HCT116 (cell line): ENCODE measurements around the gene MCC. TPM values are rescaled to one million over a fixed set of nuclear protein-coding genes. Genes with fewer than 3 reads are reported as not detected.
A peak's percentile ranks its signal among the peaks of the same experiment; 100 is the strongest.

Experiments
- ATAC-seq: fragments of 200-7000 bp; cut with Tn5 transposase; 2 replicates; pipeline ENCODE4 v1.9.1; 2020; ENCODE audit warnings: mild to moderate bottlenecking, moderate library complexity
- BruUV-seq: library from RNA; stranded (reverse); fragments of 400-500 nt; replicated peaks from 2 replicates; lab custom pipeline; 2021; lab: Mats Ljungman, UMichigan
- CTCF ChIA-PET: fragments of 300-600 bp; sonication (Branson Sonifier 250); formaldehyde crosslinking; loops from one replicate; lab custom pipeline; 2021; ENCODE audit warnings: antibody characterized with exemption; lab: Charles Lee
- POLR2A ChIA-PET: fragments of 300-600, 350-600 bp; sonication (Branson Sonifier 250); formaldehyde crosslinking; loops from one replicate; lab custom pipeline; 2021; ENCODE audit warnings: antibody characterized with exemption; lab: Charles Lee
- RAD21 ChIA-PET, 2 experiments: fragments of 300-600 bp; sonication (Branson Sonifier 250); formaldehyde crosslinking; loops; one replicate each; lab custom pipeline; 2023; ENCODE audit warnings: low total read pairs in 2 of 2; ENCODE audit not compliant: uncharacterized antibody in 2 of 2, unreplicated experiment in 2 of 2, low non-redundant PET in 1 of 2; lab: Charles Lee
- DNase-seq: peaks from one replicate; pipeline ENCODE4 v3.0.0-alpha.2; 2010; ENCODE audit warnings: low read depth, low spot score
- H2AFZ ChIP-seq: fragments of 200-600 bp; shearing (Covaris generic), sonication (generic); 2 replicates; pipeline ENCODE4 v1.6.1; 2017; ENCODE audit warnings: low read depth, mixed run types, mixed read lengths, antibody characterized with exemption, low read length; ENCODE audit not compliant: poor library complexity, severe bottlenecking
- H3K27ac ChIP-seq: 2 replicates; pipeline ENCODE4 v1.5.1; 2012; ENCODE audit warnings: low read depth, low read length
- H3K27me3 ChIP-seq: fragments of 200-600 bp; sonication (generic); 2 replicates; pipeline ENCODE4 v1.6.1; 2016; ENCODE audit warnings: mixed run types, low read length, mixed read lengths; ENCODE audit not compliant: insufficient read depth
- H3K36me3 ChIP-seq, 2 experiments: fragments of 200-500 bp in 1 of 2; fragments of 200-600 bp in 1 of 2; sonication (Bioruptor generic) in 1 of 2; sonication (generic) in 1 of 2; 2 replicates each; pipeline versions ENCODE4 v1.5.1 to v1.6.1; 2014 to 2016; ENCODE audit warnings: low read length in 2 of 2, inconsistent platforms in 1 of 2, mixed read lengths in 1 of 2, mixed run types in 1 of 2; ENCODE audit not compliant: insufficient read depth in 2 of 2, control insufficient read depth in 1 of 2
- H3K4me1 ChIP-seq, 2 experiments: fragments of 200-600 bp in 1 of 2; sonication (generic) in 1 of 2; 2 replicates each; pipeline versions ENCODE4 v1.5.1 to v1.6.1; 2012 to 2017; ENCODE audit warnings: low read length in 2 of 2, inconsistent platforms in 1 of 2, mild to moderate bottlenecking in 1 of 2, mixed read lengths in 1 of 2, mixed run types in 1 of 2, moderate library complexity in 1 of 2; ENCODE audit not compliant: insufficient read depth in 2 of 2, control insufficient read depth in 1 of 2
- H3K4me2 ChIP-seq: fragments of 200-600 bp; sonication (generic); 2 replicates; pipeline ENCODE4 v1.6.1; 2017; ENCODE audit warnings: mixed run types, low read length, mixed read lengths
- H3K4me3 ChIP-seq, 2 experiments: fragments of 200-600 bp in 1 of 2; sonication (generic) in 1 of 2; replicated peaks in 1 of 2; 2 replicates each; pipeline ENCODE4 v1.5.1; 2011 to 2016; ENCODE audit warnings: low read length in 2 of 2, control low read depth in 1 of 2, low read depth in 1 of 2, mild to moderate bottlenecking in 1 of 2, mixed read lengths in 1 of 2, mixed run types in 1 of 2
- H3K79me2 ChIP-seq: fragments of 200-600 bp; sonication (generic); 2 replicates; pipeline ENCODE4 v1.6.1; 2017; ENCODE audit warnings: mild to moderate bottlenecking, mixed run types, low read length, moderate library complexity, mixed read lengths; ENCODE audit not compliant: insufficient read depth
- H3K9ac ChIP-seq: fragments of 200-600 bp; sonication (generic); 2 replicates; pipeline ENCODE4 v1.6.1; 2016; ENCODE audit warnings: low read length, mixed read lengths
- H3K9me2 ChIP-seq: fragments of 200-600 bp; sonication (generic), shearing (Covaris generic); 2 replicates; pipeline ENCODE4 v1.6.1; 2017; ENCODE audit warnings: mixed run types, mild to moderate bottlenecking, moderate library complexity; ENCODE audit not compliant: insufficient read depth
- H3K9me3 ChIP-seq, 2 experiments: fragments of 200-500 bp in 1 of 2; fragments of 200-600 bp in 1 of 2; sonication (Bioruptor generic) in 1 of 2; sonication (generic) in 1 of 2; 2 replicates each; pipeline ENCODE4 v1.6.1; 2014 to 2017; ENCODE audit warnings: low read length in 2 of 2, mixed read lengths in 2 of 2, inconsistent platforms in 1 of 2, low read depth in 1 of 2, mild to moderate bottlenecking in 1 of 2, mixed run types in 1 of 2, moderate library complexity in 1 of 2; ENCODE audit not compliant: control insufficient read depth in 1 of 2, insufficient read depth in 1 of 2
- H4K20me1 ChIP-seq: fragments of 200-600 bp; sonication (generic), shearing (Covaris generic); 2 replicates; pipeline ENCODE4 v1.6.1; 2017; ENCODE audit warnings: mixed run types, mild to moderate bottlenecking, moderate library complexity; ENCODE audit not compliant: insufficient read depth
- ATF3 ChIP-seq: IDR thresholded peaks from 2 replicates; pipeline ENCODE4 v1.6.1; 2012
- CBX3 ChIP-seq: IDR thresholded peaks from 2 replicates; pipeline ENCODE4 v1.6.1; 2012; ENCODE audit warnings: low read depth
- CEBPB ChIP-seq: IDR thresholded peaks from 2 replicates; pipeline ENCODE4 v1.6.1; 2012; ENCODE audit warnings: low read depth
- CTCF ChIP-seq, 3 experiments: fragments of 200-600 bp in 1 of 3; sonication (generic) in 1 of 3; IDR thresholded peaks in 2 of 3; conservative IDR thresholded peaks in 1 of 3; 2 replicates each; pipeline ENCODE4 v1.5.1; 2012 to 2017; ENCODE audit warnings: low read depth in 2 of 3, low read length in 2 of 3, antibody characterized with exemption in 1 of 3, borderline replicate concordance in 1 of 3, control low read depth in 1 of 3, mild to moderate bottlenecking in 1 of 3, mixed read lengths in 1 of 3, mixed run types in 1 of 3, moderate library complexity in 1 of 3; ENCODE audit not compliant: insufficient read depth in 1 of 3
- EGR1 ChIP-seq: IDR thresholded peaks from 2 replicates; pipeline ENCODE4 v1.6.1; 2012; ENCODE audit warnings: low read depth
- ELF1 ChIP-seq: IDR thresholded peaks from 2 replicates; pipeline ENCODE4 v1.6.1; 2012; ENCODE audit warnings: low read depth, borderline replicate concordance
- EZH2phosphoT487 ChIP-seq: fragments of 200-600 bp; IDR thresholded peaks from 2 replicates; pipeline ENCODE4 v1.6.1; 2018; ENCODE audit warnings: antibody characterized with exemption, borderline replicate concordance
- FOSL1 ChIP-seq: IDR thresholded peaks from 2 replicates; pipeline ENCODE4 v1.6.1; 2012; ENCODE audit warnings: low read depth
- JUND ChIP-seq: IDR thresholded peaks from 2 replicates; pipeline ENCODE4 v1.6.1; 2012
- MAX ChIP-seq: IDR thresholded peaks from 2 replicates; pipeline ENCODE4 v1.6.1; 2012
- POLR2A ChIP-seq: IDR thresholded peaks from 2 replicates; pipeline ENCODE4 v1.7.0; 2011; ENCODE audit warnings: borderline replicate concordance; ENCODE audit not compliant: insufficient read depth, insufficient read length; ENCODE audit errors: extremely low read depth
- POLR2AphosphoS5 ChIP-seq: IDR thresholded peaks from 2 replicates; pipeline ENCODE4 v1.6.1; 2011; ENCODE audit warnings: mild to moderate bottlenecking, low read depth, low read length, moderate library complexity
- RAD21 ChIP-seq: IDR thresholded peaks from 2 replicates; pipeline ENCODE4 v1.6.1; 2012; ENCODE audit warnings: low read depth, mild to moderate bottlenecking
- REST ChIP-seq: IDR thresholded peaks from 2 replicates; pipeline ENCODE4 v1.6.1; 2012; ENCODE audit warnings: low read depth
- SIN3A ChIP-seq: IDR thresholded peaks from 2 replicates; pipeline ENCODE4 v1.6.1; 2012; ENCODE audit warnings: low read depth
- SP1 ChIP-seq: IDR thresholded peaks from 2 replicates; pipeline ENCODE4 v1.6.1; 2012; ENCODE audit warnings: low read depth
- SRF ChIP-seq: IDR thresholded peaks from 2 replicates; pipeline ENCODE4 v1.6.1; 2012; ENCODE audit warnings: low read depth
- TCF7L2 ChIP-seq: IDR thresholded peaks from 2 replicates; pipeline ENCODE4 v1.7.0; 2011; ENCODE audit warnings: borderline replicate concordance, inconsistent platforms; ENCODE audit not compliant: insufficient read depth, insufficient read length; ENCODE audit errors: extremely low read depth
- ZBTB33 ChIP-seq: IDR thresholded peaks from 2 replicates; pipeline ENCODE4 v1.6.1; 2011; ENCODE audit warnings: mild to moderate bottlenecking, low read length, moderate library complexity; ENCODE audit not compliant: insufficient replicate concordance; ENCODE audit errors: extremely low read depth
- ZFX ChIP-seq: fragments of 450-650 bp; IDR thresholded peaks from 2 replicates; pipeline ENCODE4 v1.6.1; 2017
- ZNF274 ChIP-seq: fragments of 200-500 bp; sonication (Bioruptor generic); IDR thresholded peaks from 2 replicates; pipeline ENCODE4 v1.6.1; 2014; ENCODE audit warnings: mild to moderate bottlenecking, low read depth, low read length, inconsistent platforms
- intact Hi-C: fragments of 100-400 bp; cut with micrococcal nuclease; formaldehyde crosslinking; loops from 2 replicates; pipeline ENCODE4 v1.10.0; 2022
- total RNA-seq: library from RNA; stranded (reverse); gene quantifications from one replicate; pipeline ENCODE4 v1.2.1, GENCODE V29; 2021; ENCODE audit not compliant: unreplicated experiment

MCC gene
- total RNA-seq, 1 experiment from 2014 or later: 20.1 TPM

GRCh38 chr5:113489299-113489698 is 1.0 kb upstream of the MCC start:
- Histone ChIP-seq H3K27ac (peak overlapping the region; percentile 36; the same call in 1 of the 2 replicates), H3K9me2 (no peaks in the 10 kb centered on the region), H3K4me2 (peak overlapping the region; percentile 98), H3K9me3 (peaks cover 0 to 15% of the 10 kb centered on the region in 2 experiments; a peak in 1 of 4 replicates), H4K20me1 (no peaks in the 10 kb centered on the region), H2AFZ (peak overlapping the region; percentile 95), H3K4me3 (peak overlapping the region; percentile 72 to 74), H3K79me2 (no peaks in the 10 kb centered on the region), H3K36me3 (no peaks in the 10 kb centered on the region), H3K4me1 (peaks cover 12 to 16% of the 10 kb centered on the region in 2 experiments), H3K9ac (0 out of 2 replicates have a peak overlapping the region, but pooled peaks have one; percentile 58), H3K27me3 (no peaks in the 10 kb centered on the region)
- ATAC-seq (peak; percentile 74), DNase-seq (peak; percentile 89)
- intact Hi-C loops: loop anchor here (5.0 kb wide), 1 partner anchor 112 kb away; no protein-coding TSS in a partner anchor
- no TSS peak for BruUV-seq
- ChIA-PET POLR2A (no interaction called here), RAD21 (interaction anchor here in 1 of 2 experiments (0.8 kb wide), 1 partner anchor 152 kb away, joined by 4 read pairs; no protein-coding TSS in a partner anchor), CTCF (interaction anchor here (1.0 kb wide), 1 partner anchor 152 kb away, joined by 3 read pairs; no protein-coding TSS in a partner anchor)
- TF ChIP-seq ATF3 (peak; percentile 80; the same call in 1 of the 2 replicates), ZBTB33 (no peak), POLR2A (no peak), ELF1 (no peak), CBX3 (peak; percentile 96), JUND (peak; percentile 96), MAX (peak; percentile 56; the same call in 1 of the 2 replicates), SIN3A (peak; percentile 56), ZFX (no peak), CTCF (IDR thresholded peaks at IDR 0.05 in 2 of 3, conservative IDR thresholded peaks at IDR 0.05 in 1 of 3; ENCODE audit: borderline replicate concordance in 1 of 3, insufficient read depth in 1 of 3, low read depth in 2 of 3, low read length in 2 of 3) (no peak), EZH2phosphoT487 (no peak), SRF (peak; percentile 66), TCF7L2 (no peak), RAD21 (0 out of 2 replicates have a peak, but pooled peaks have one; percentile 13), ZNF274 (no peak), EGR1 (peak; percentile 44; the same call in 1 of the 2 replicates), SP1 (peak; percentile 92), CEBPB (peak; percentile 96), POLR2AphosphoS5 (no peak), FOSL1 (peak; percentile 94), REST (no peak)
